Activated CD4-positive, alpha-beta memory T cell treated with anti-CD3 and anti-CD28 coated beads, Interleukin-2, amount 10 ng/mL, durations not matched to agents 7 days and 5 days (primary cell): ENCODE results near the gene DNAJC11. TPM values are rescaled to one million over a fixed set of nuclear protein-coding genes. Genes with fewer than 3 reads are reported as not detected.

Experiments
- CTCF ChIA-PET: fragments of 350-600 bp; sonication (Branson Sonifier 250); formaldehyde crosslinking; loops from one replicate; lab custom pipeline; 2021; ENCODE audit warnings: antibody characterized with exemption, inconsistent platforms; lab: Charles Lee
- POLR2A ChIA-PET: fragments of 350-600 bp; sonication (Branson Sonifier 250); formaldehyde crosslinking; loops from one replicate; lab custom pipeline; 2021; ENCODE audit warnings: antibody characterized with exemption; lab: Charles Lee
- DNase-seq: peaks from one replicate; pipeline ENCODE4 v3.0.0-alpha.2; 2020
- H3K27ac Mint-ChIP-seq: one replicate; pipeline ENCODE4 v1.8.0; 2021; ENCODE audit warnings: mild to moderate bottlenecking, mixed read lengths
- H3K27me3 Mint-ChIP-seq: one replicate; pipeline ENCODE4 v1.8.0; 2021; ENCODE audit warnings: mixed read lengths
- H3K36me3 Mint-ChIP-seq: one replicate; pipeline ENCODE4 v1.8.0; 2021; ENCODE audit warnings: low read depth, mixed read lengths
- H3K4me1 Mint-ChIP-seq: one replicate; pipeline ENCODE4 v1.8.0; 2021; ENCODE audit warnings: mixed read lengths
- H3K4me3 Mint-ChIP-seq: one replicate; pipeline ENCODE4 v1.8.0; 2021; ENCODE audit warnings: mild to moderate bottlenecking, mixed read lengths
- H3K9me3 Mint-ChIP-seq: one replicate; pipeline ENCODE4 v1.8.0; 2021; ENCODE audit warnings: mixed read lengths
- total RNA-seq, 2 experiments: library from RNA; stranded (reverse); gene quantifications; one replicate each; pipeline ENCODE4 v1.2.3, GENCODE V29; 2021

DNAJC11 gene
- total RNA-seq, 2 experiments from 2014 or later = 27.4 to 27.9 TPM

DNA sequence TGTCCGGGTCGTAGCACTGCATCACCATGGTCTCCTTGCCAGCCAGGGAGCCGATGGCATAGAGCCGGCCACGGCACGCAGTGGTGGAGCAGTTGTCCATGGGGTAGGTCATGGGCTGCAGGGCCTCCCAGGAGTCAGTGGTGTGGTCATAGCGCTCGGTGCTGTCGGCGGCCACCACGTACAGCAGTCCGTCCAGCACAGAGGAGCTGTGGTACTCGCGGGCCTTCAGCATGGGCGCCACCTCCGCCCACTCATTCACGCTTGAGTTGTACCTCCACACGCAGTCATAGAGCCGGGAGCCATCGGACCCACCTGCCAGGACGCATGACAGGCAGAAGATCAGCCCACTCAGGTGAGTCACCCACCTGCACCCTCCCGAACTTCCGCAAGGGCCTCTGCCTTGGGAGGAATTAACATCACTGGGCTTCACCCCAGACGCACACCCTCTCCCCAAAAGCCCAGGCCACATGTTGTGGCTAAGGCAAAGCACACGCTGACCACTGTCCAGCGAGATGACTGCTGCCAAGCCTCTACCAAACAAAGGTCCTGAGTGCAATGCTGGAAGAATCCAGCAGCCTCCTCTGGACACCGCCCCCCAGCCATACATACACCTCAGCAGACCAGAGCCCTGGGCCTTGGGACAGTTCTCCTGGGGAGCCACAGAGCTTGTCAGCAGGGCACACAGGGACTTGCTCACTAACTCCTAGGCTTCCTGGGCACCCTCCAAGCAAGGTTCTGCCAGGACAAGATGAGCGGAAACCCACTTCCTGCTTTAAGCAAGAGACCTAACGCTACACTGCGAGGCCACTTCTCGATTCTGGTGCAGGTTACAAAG, 102.3 kb downstream of the DNAJC11 start:
- no peaks in the 10 kb centered on the region for H3K27me3 Mint-ChIP-seq
- H3K4me3 Mint-ChIP-seq = peak overlapping the region; percentile 86
- H3K4me1 Mint-ChIP-seq = peaks cover 45% of the 10 kb centered on the region
- no peaks in the 10 kb centered on the region for H3K9me3 Mint-ChIP-seq
- DNase-seq = peak; percentile 65
- ChIA-PET CTCF (interaction anchor here (0.5 to 2.9 kb wide), 11 partner anchors 10 to 191 kb away, joined by 3 to 22 read pairs (median 5); partner anchors contain the start of genes NOL9, PLEKHG5, TAS1R1 and THAP3), POLR2A (interaction anchor here (1.2 to 7.8 kb wide), 13 partner anchors 10 to 136 kb away, joined by 3 to 94 read pairs (median 5); partner anchors contain the start of genes DNAJC11, NOL9, PHF13 and PLEKHG5)
- peaks cover 58% of the 10 kb centered on the region for H3K36me3 Mint-ChIP-seq
- peak overlapping the region; percentile 88 for H3K27ac Mint-ChIP-seq

DNA sequence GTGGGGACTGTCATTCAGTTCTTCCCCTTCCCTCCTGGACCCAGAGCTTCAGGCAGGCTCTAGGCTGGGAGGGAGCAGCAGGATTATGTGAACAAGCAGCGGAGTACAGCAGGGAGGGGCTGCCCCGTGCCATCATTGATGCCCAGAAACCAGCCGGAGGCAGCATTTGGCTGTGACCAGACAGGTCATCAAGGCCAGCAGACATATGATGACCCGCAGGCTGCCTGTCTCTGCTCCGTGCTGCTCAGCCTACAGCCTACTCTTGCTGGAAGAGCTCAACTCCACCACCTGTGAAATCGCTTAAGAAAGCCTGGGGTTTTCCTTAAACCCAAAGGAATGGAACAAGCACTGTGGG, 103.9 kb downstream of the DNAJC11 start:
- Mint-ChIP-seq H3K27ac (no peak overlapping the region), H3K4me1 (peaks cover 41% of the 10 kb centered on the region), H3K9me3 (no peaks in the 10 kb centered on the region), H3K36me3 (peaks cover 66% of the 10 kb centered on the region), H3K4me3 (no peak overlapping the region), H3K27me3 (no peaks in the 10 kb centered on the region)
- DNase-seq = no peak
- POLR2A ChIA-PET = interaction anchor here (1.8 to 7.8 kb wide), 2 partner anchors 17 to 43 kb away, joined by 8 to 94 read pairs; partner anchors contain the start of genes NOL9, TAS1R1 and ZBTB48
- CTCF ChIA-PET = interaction anchor here (1.0 kb wide), 1 partner anchor 49 kb away, joined by 3 read pairs; no protein-coding TSS in a partner anchor

DNA sequence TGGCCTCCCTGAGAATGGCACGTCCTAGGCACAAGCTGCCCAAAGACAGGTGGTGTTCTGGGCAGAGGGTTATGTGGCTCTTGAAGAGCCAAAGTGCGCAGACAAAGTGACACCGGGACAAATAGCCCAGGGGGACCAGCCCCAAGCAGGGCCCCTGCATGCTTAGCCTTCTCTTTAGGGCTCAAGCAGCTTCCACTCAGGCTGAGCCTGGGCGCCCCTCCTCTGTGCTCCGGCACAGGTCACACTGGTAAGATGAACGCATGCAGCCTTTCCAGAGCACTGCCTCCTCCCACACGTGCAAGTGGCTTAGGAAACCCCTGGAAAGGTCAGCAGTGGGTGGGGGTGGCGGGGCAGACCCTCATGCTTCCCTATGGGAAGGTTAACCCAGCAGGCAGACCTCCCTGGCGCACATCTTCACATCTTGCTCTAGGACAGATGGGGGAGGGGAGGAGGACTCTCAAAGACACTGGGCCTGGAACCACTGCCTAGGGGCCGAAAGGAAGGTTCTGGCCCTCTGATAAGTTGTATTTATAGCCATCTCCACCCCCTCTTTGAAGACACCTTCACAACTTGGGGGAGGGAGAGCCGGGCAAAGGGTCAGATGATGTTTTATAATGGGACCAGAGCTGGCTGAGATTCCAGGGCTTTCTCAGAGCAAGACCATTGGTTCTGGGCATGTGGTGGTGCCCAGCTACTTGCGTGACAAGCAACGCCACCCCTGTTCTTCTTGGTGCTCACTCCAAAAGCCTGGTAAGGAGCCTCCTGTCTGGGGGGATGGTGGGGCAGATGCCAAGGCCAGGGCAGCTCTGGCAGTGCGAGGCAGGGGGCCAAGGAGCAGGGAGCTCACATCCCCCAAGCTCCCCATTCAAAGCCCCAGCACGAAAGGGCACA, 104.5 kb downstream of the DNAJC11 start:
- H3K36me3 Mint-ChIP-seq = peaks cover 69% of the 10 kb centered on the region

DNA sequence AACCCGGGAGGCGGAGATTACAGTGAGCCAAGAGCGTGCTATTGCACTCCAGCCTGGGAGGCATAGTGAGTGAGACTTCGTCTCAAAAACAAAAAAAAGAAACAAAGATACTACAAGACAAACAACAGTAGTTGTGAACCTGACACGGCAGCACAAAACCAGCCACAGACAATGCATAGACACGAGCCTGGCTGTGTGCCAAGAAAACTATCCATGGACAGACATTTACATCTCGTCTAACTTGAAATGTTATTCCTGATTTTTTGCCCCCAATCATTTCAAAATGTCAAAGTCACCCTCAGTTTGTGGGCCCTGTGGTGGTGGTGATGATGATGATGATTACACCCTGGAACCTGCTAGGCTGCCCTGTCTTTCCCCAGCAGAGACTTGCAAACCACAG, 105.3 kb downstream of the DNAJC11 start:
- ChIA-PET CTCF (no interaction called here), POLR2A (no interaction called here)
- Mint-ChIP-seq H3K9me3 (no peaks in the 10 kb centered on the region), H3K4me1 (peaks cover 52% of the 10 kb centered on the region), H3K36me3 (peaks cover 69% of the 10 kb centered on the region), H3K4me3 (no peak overlapping the region), H3K27me3 (no peaks in the 10 kb centered on the region), H3K27ac (peak overlapping the region; percentile 47)
- no peak for DNase-seq

More for the DNA sequence above, 104.5 kb downstream of the DNAJC11 start:
- no peaks in the 10 kb centered on the region for H3K27me3 Mint-ChIP-seq
- no peak overlapping the region for H3K27ac Mint-ChIP-seq
- no peak overlapping the region for H3K4me3 Mint-ChIP-seq
- POLR2A ChIA-PET = interaction anchor here (1.8 to 7.8 kb wide), 2 partner anchors 17 to 43 kb away, joined by 8 to 94 read pairs; partner anchors contain the start of genes NOL9, TAS1R1 and ZBTB48
- CTCF ChIA-PET = interaction anchor here (1.0 kb wide), 1 partner anchor 49 kb away, joined by 3 read pairs; no protein-coding TSS in a partner anchor
- DNase-seq = no peak
- H3K4me1 Mint-ChIP-seq = peaks cover 45% of the 10 kb centered on the region
- H3K9me3 Mint-ChIP-seq = no peaks in the 10 kb centered on the region

DNA sequence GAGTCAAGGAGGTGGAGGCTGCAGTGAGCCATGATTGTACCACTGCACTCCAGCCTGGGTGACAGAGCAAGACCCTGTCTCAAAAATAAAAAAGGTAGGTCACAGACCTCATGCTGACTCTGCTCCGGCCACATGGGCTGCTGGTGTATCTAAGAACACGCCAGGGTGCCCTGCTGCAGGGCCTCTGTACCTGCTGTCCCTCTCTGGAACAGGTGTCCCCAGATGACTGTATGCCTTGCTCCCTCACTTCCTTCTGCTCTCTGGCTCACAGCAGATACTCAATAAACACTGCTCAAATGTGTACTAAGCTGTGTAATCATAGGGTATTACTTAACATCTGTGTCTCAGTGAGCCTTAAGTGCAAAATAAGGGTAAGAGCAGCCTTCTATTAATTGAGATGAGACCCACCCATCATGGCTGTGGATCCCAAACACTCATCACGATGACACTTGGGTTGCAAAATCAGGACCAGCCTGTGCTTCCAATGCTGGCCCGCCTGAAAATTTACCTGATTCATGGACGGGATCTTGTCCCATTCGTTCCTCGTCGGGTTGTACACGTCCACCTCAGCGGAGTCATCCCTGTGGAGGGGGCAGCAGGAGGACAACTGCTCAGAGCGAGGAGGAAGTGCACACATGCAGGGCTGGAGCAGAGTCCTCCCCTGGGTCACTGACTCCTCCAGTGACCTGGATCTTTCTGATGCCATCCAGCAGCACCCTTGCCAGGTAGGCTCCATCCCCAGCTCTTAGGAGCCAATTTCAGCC, 106.5 kb downstream of the DNAJC11 start:
- ChIA-PET POLR2A (no interaction called here), CTCF (no interaction called here)
- H3K4me3 Mint-ChIP-seq = no peak overlapping the region
- H3K27ac Mint-ChIP-seq = peak overlapping the region; percentile 36
- DNase-seq = no peak
- peaks cover 54% of the 10 kb centered on the region for H3K4me1 Mint-ChIP-seq
- no peaks in the 10 kb centered on the region for H3K9me3 Mint-ChIP-seq
- H3K27me3 Mint-ChIP-seq = no peaks in the 10 kb centered on the region
- H3K36me3 Mint-ChIP-seq = peaks cover 64% of the 10 kb centered on the region

DNA sequence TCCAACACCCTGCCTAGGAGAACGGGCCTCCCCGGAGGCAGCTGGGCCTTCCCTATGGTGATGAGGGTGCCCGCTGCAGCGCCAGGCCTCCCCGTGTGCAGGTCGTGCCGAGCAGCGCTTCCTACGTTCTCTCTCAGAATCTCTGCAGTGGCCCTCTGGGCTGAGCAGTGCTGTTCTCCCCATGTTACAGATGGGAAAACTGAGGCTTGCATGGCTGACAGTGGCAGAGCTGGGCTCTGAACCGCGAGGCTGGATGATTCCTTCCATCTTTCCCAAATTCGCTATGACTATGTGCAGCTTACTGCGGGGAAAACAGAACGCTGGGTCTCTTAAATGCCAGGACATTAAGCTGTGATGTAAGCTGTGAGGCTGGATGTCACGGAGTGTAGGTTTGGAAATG, 107.8 kb downstream of the DNAJC11 start:
- ChIA-PET CTCF (no interaction called here), POLR2A (no interaction called here)
- H3K9me3 Mint-ChIP-seq = no peaks in the 10 kb centered on the region
- no peak for DNase-seq
- peaks cover 42% of the 10 kb centered on the region for H3K4me1 Mint-ChIP-seq
- H3K4me3 Mint-ChIP-seq = no peak overlapping the region
- H3K27me3 Mint-ChIP-seq = no peaks in the 10 kb centered on the region
- no peak overlapping the region for H3K27ac Mint-ChIP-seq
- H3K36me3 Mint-ChIP-seq = peaks cover 59% of the 10 kb centered on the region

DNA sequence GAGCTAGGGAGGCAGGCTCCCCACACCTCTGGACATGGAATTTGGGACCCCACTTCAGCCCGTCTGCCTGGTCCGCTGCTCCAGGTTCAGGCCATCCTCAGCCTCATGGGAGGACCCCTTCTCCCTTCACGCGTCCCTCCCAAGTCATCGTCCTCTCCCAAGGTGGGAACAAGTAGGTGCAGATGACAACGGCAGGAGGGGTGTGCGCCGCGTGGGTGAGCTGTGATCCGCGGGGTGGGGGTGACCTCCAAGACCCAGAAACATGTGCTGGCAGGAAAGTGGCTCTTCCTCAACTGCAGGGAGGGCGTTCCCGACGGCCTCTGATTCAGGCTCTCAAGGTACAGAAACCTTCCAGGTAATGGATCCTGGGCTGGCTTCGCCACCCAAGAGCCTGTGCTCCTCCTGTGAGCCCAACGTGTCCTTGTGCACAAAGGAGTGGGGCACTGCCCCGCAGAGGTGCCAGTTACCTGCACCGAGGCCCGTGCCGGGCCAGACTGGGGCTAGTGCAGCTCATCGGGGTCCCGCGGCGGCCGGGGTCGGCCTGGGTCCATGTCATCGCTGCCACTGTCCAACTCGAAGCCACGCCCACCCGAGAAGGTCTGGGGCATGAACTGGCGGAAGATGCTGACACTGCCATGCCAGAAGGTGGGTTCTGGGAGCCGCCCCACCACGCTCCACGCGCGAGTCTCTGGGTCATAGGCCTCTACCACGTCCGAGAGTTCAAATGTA, 108.6 kb downstream of the DNAJC11 start:
- Mint-ChIP-seq H3K4me1 (peaks cover 39% of the 10 kb centered on the region), H3K27ac (no peak overlapping the region), H3K9me3 (no peaks in the 10 kb centered on the region), H3K36me3 (peaks cover 56% of the 10 kb centered on the region), H3K27me3 (no peaks in the 10 kb centered on the region), H3K4me3 (no peak overlapping the region)
- DNase-seq = no peak
- ChIA-PET POLR2A (interaction anchor here (0.5 to 2.3 kb wide), 2 partner anchors 11 to 13 kb away, joined by 3 to 7 read pairs; partner anchors contain the start of gene ZBTB48), CTCF (no interaction called here)

DNA sequence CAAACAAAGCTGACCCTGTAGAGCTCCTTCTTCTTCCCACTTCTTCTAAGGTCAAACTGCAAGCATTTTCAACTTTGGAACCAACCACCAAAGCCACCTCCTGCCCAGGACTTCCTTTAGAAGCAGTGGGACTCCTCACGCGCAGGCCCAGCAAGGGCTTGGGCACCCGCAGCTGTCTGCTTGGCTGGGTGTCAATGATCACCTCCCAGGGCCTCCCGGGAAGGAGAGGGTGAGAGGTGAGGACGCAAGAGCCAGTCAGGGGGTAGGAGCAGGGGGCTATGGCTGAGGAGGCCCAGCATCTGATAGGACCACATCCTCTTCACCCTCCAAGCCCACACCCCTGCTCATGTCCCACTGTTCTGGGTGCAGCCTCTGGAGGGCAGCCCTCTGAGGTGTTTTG, 109.2 kb downstream of the DNAJC11 start:
- no peak overlapping the region for H3K4me3 Mint-ChIP-seq
- H3K9me3 Mint-ChIP-seq = no peaks in the 10 kb centered on the region
- POLR2A ChIA-PET = interaction anchor here (0.5 to 2.3 kb wide), 3 partner anchors 11 to 13 kb away, joined by 3 to 10 read pairs (median 7); partner anchors contain the start of gene ZBTB48
- no peaks in the 10 kb centered on the region for H3K27me3 Mint-ChIP-seq
- peaks cover 53% of the 10 kb centered on the region for H3K36me3 Mint-ChIP-seq
- peak overlapping the region; percentile 9 for H3K27ac Mint-ChIP-seq
- no peak for DNase-seq
- peaks cover 35% of the 10 kb centered on the region for H3K4me1 Mint-ChIP-seq
- CTCF ChIA-PET = no interaction called here

DNA sequence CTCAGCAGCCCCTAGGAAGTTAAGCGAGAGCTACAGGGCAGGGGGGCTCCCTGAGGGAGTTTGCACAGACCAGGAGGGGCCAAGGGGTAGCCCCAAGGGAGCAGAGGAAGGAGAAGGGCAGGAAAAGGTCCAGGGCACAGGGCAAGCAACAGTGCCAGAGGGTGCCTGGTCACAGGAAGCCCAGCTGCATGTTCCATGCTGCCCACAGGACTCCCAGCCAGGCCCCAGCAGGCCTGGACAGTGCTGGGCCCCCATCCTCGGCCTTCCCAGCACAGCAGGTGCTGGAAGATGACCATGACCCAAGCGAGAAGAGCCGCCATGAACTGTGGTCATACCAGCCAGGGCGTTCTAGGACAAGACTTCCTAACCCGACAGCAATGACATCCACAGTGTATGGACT, 110.0 kb downstream of the DNAJC11 start:
- peaks cover 33% of the 10 kb centered on the region for H3K4me1 Mint-ChIP-seq
- ChIA-PET CTCF (interaction anchor here (1.3 kb wide), 1 partner anchor 10 kb away, joined by 4 read pairs; no protein-coding TSS in a partner anchor), POLR2A (interaction anchor here (1.9 to 2.3 kb wide), 2 partner anchors 10 to 12 kb away, joined by 7 to 10 read pairs; no protein-coding TSS in a partner anchor)
- DNase-seq = no peak
- no peaks in the 10 kb centered on the region for H3K27me3 Mint-ChIP-seq
- no peaks in the 10 kb centered on the region for H3K9me3 Mint-ChIP-seq
- H3K4me3 Mint-ChIP-seq = no peak overlapping the region
- H3K27ac Mint-ChIP-seq = no peak overlapping the region
- peaks cover 49% of the 10 kb centered on the region for H3K36me3 Mint-ChIP-seq

DNA sequence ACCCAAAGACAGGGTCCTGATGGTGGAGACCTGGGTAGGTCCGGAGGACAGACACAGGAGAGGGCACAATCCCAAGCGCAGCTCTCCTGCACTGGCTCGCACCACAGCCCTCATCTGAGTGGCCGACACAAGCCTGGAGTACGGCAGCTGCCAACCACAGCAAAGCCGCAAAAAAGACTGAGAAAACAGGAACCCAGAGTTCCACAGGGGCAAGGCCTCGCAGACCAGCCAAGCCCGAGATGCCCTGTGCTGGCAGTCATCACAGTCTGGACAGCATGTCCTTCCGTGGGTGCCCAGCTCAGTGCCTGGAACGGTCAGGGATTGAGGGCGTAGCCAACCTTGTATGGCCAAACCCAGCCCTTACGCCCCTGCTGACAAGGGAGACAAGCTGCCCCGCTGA, 110.4 kb downstream of the DNAJC11 start:
- H3K27ac Mint-ChIP-seq = peak overlapping the region; percentile 16

DNA sequence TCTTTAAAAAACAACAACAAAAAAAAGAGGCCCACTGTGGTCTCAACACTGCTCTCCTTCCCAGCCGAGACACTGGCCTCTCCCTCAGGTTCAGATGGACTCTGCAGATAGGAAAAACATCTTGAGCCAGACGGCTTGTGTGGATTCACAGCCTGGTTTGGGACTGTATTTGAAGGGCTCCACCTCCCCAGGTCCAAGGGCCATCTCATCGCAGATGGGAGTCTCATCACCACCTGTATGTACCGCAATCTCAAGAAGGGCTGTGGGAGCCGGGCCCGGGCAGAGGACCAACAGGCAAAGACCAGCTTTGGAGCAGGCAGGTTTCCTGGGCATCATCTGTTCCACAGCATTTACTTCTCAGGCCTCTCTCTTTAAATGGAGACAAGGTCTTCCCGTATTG, 111.6 kb downstream of the DNAJC11 start:
- Mint-ChIP-seq H3K4me3 (no peak overlapping the region), H3K4me1 (peaks cover 23% of the 10 kb centered on the region), H3K9me3 (no peaks in the 10 kb centered on the region), H3K27me3 (no peaks in the 10 kb centered on the region), H3K36me3 (peaks cover 34% of the 10 kb centered on the region), H3K27ac (peak overlapping the region; percentile 31)
- ChIA-PET CTCF (interaction anchor here (0.9 kb wide), 1 partner anchor 10 kb away, joined by 4 read pairs; no protein-coding TSS in a partner anchor), POLR2A (interaction anchor here (1.4 to 2.4 kb wide), 3 partner anchors 10 to 12 kb away, joined by 6 to 10 read pairs (median 7); partner anchors contain the start of gene ZBTB48)
- DNase-seq = no peak

More for the DNA sequence above, 110.4 kb downstream of the DNAJC11 start:
- Mint-ChIP-seq H3K36me3 (peaks cover 46% of the 10 kb centered on the region), H3K4me3 (no peak overlapping the region), H3K9me3 (no peaks in the 10 kb centered on the region), H3K27me3 (no peaks in the 10 kb centered on the region), H3K4me1 (peaks cover 29% of the 10 kb centered on the region)
- ChIA-PET CTCF (interaction anchor here (1.3 kb wide), 1 partner anchor 11 kb away, joined by 4 read pairs; no protein-coding TSS in a partner anchor), POLR2A (interaction anchor here (1.9 to 2.3 kb wide), 2 partner anchors 9 to 12 kb away, joined by 7 to 10 read pairs; no protein-coding TSS in a partner anchor)
- DNase-seq = peak; percentile 28
